GM23338 (cell line): ENCODE data around the gene EIF4G3. TPM values are rescaled to one million over a fixed set of nuclear protein-coding genes. Genes with fewer than 3 reads are reported as not detected.

Experiments
- ATAC-seq: fragments of 200-7000 bp; cut with Tn5 transposase; 3 replicates; pipeline ENCODE4 v1.9.1; 2020
- DNase-seq: peaks from one replicate; pipeline ENCODE4 v3.0.0-alpha.2; 2015; ENCODE audit warnings: low spot score
- H2AFZ ChIP-seq: fragments of 200-600 bp; sonication (generic); 2 replicates; pipeline ENCODE4 v1.8.0; 2016; ENCODE audit warnings: antibody characterized with exemption, mild to moderate bottlenecking, moderate library complexity
- H3F3A ChIP-seq: fragments of 200-600 bp; sonication (generic); replicated peaks from 2 replicates; pipeline ENCODE4 v1.8.0; 2017; ENCODE audit warnings: antibody characterized with exemption, mixed run types, low read depth
- H3K27ac ChIP-seq: fragments of 200-600 bp; sonication (generic); 2 replicates; pipeline ENCODE4 v1.6.1; 2016; ENCODE audit warnings: low read depth
- H3K27me3 ChIP-seq: fragments of 200-600 bp; sonication (generic); 2 replicates; pipeline ENCODE4 v1.8.0; 2016; ENCODE audit warnings: mild to moderate bottlenecking, mixed run types, moderate library complexity; ENCODE audit not compliant: insufficient read depth
- H3K36me3 ChIP-seq: fragments of 200-600 bp; sonication (generic); 2 replicates; pipeline ENCODE4 v1.8.0; 2016; ENCODE audit warnings: mild to moderate bottlenecking; ENCODE audit not compliant: insufficient read depth
- H3K4me1 ChIP-seq: fragments of 200-600 bp; sonication (generic); 2 replicates; pipeline ENCODE4 v1.8.0; 2016; ENCODE audit warnings: mild to moderate bottlenecking, moderate library complexity; ENCODE audit not compliant: insufficient read depth
- H3K4me2 ChIP-seq: fragments of 200-600 bp; sonication (generic); 2 replicates; pipeline ENCODE4 v1.7.1; 2017; ENCODE audit warnings: mixed run types
- H3K4me3 ChIP-seq: fragments of 200-600 bp; sonication (generic); 2 replicates; pipeline ENCODE4 v1.6.1; 2016; ENCODE audit warnings: mixed run types
- H3K79me2 ChIP-seq: fragments of 200-600 bp; sonication (generic); replicated peaks from 2 replicates; pipeline ENCODE4 v1.8.0; 2017; ENCODE audit warnings: mild to moderate bottlenecking; ENCODE audit not compliant: insufficient read depth
- H3K9me2 ChIP-seq: fragments of 200-600 bp; sonication (generic); 2 replicates; pipeline ENCODE4 v1.8.0; 2017; ENCODE audit not compliant: insufficient read depth
- H4K20me1 ChIP-seq: fragments of 200-600 bp; sonication (generic); replicated peaks from 2 replicates; pipeline ENCODE4 v1.8.0; 2017; ENCODE audit warnings: mild to moderate bottlenecking; ENCODE audit not compliant: insufficient read depth
- H3K27ac Mint-ChIP-seq: 2 replicates; pipeline ENCODE4 v1.8.0; 2020; ENCODE audit warnings: inconsistent platforms, mild to moderate bottlenecking, moderate library complexity, mixed read lengths
- H3K27me3 Mint-ChIP-seq: 3 replicates; pipeline ENCODE4 v1.8.0; 2022; ENCODE audit warnings: low read depth, mild to moderate bottlenecking, moderate library complexity, mixed read lengths, inconsistent platforms; ENCODE audit not compliant: insufficient read depth, poor library complexity
- H3K36me3 Mint-ChIP-seq: 3 replicates; pipeline ENCODE4 v1.8.0; 2021; ENCODE audit warnings: low read depth, mild to moderate bottlenecking, inconsistent platforms, moderate library complexity, mixed read lengths
- H3K4me1 Mint-ChIP-seq: 3 replicates; pipeline ENCODE4 v1.8.0; 2020; ENCODE audit warnings: mild to moderate bottlenecking, inconsistent platforms, mixed read lengths
- H3K4me3 Mint-ChIP-seq: 3 replicates; pipeline ENCODE4 v1.8.0; 2021; ENCODE audit warnings: moderate library complexity, mild to moderate bottlenecking, inconsistent platforms, mixed read lengths
- H3K9me3 Mint-ChIP-seq: 3 replicates; pipeline ENCODE4 v1.8.0; 2020; ENCODE audit warnings: moderate library complexity, mild to moderate bottlenecking, inconsistent platforms, mixed read lengths
- CREB1 ChIP-seq: fragments of 250-450 bp; sonication (Bioruptor Pico); IDR thresholded peaks from 2 replicates; pipeline ENCODE4 v1.5.0; 2020; ENCODE audit warnings: low read depth, mild to moderate bottlenecking, moderate library complexity
- EZH2 ChIP-seq: fragments of 200-600 bp; sonication (generic); IDR thresholded peaks from one replicate; pipeline ENCODE4 v1.8.0; 2017; ENCODE audit warnings: antibody characterized with exemption, mild to moderate bottlenecking, low read depth; ENCODE audit not compliant: unreplicated experiment
- NANOG ChIP-seq: IDR thresholded peaks from 2 replicates; pipeline ENCODE4 v1.6.1; 2016; ENCODE audit warnings: antibody characterized with exemption, borderline replicate concordance
- STAT1 ChIP-seq: IDR thresholded peaks from one replicate; pipeline ENCODE4 v1.6.1; 2016; ENCODE audit warnings: antibody characterized with exemption; ENCODE audit not compliant: unreplicated experiment
- ZNF114 ChIP-seq: fragments of 250-450 bp; sonication (Bioruptor Pico); IDR thresholded peaks from 2 replicates; pipeline ENCODE4 v1.5.0; 2020; ENCODE audit warnings: mild to moderate bottlenecking, moderate library complexity
- ZNF331 ChIP-seq: fragments of 250-450 bp; sonication (Bioruptor Pico); IDR thresholded peaks from 2 replicates; pipeline ENCODE4 v1.5.0; 2020; ENCODE audit warnings: low read depth, mild to moderate bottlenecking, moderate library complexity
- polyA plus RNA-seq: library from polyadenylated mRNA; unstranded; fragments of >200 nt; fragmentation: Nextera tagmentation; extraction: Ambion mirVana; gene quantifications from 2 replicates; pipeline ENCODE4 v1.2.1, GENCODE V29; 2016
- total RNA-seq: library from RNA; depleted of rRNA; stranded (reverse); fragments of >200 nt; shearing (Covaris generic); gene quantifications from 2 replicates; pipeline ENCODE4 v1.2.3, GENCODE V29; 2014
- TF ChIP-seq, protein P1 (sequence below): IDR thresholded peaks from 2 replicates; pipeline ENCODE4 v1.6.1; 2016; ENCODE audit warnings: antibody characterized with exemption
- TF ChIP-seq, protein P2 (sequence below), 2 experiments: fragments of 200-600 bp in 1 of 2; sonication (generic) in 1 of 2; conservative IDR thresholded peaks; 2 replicates each; pipeline versions ENCODE4 v1.5.1 to v1.6.1; 2016 to 2017; ENCODE audit warnings: antibody characterized with exemption in 2 of 2, low read depth in 2 of 2, mild to moderate bottlenecking in 2 of 2, moderate library complexity in 1 of 2
- TF ChIP-seq, protein P3 (sequence below): fragments of 250-450 bp; sonication (Bioruptor Pico); IDR thresholded peaks from 2 replicates; pipeline ENCODE4 v1.5.0; 2020; ENCODE audit warnings: mild to moderate bottlenecking, moderate library complexity

Gene EIF4G3
- total and polyA plus RNA-seq, 2 experiments from 2014 or later: 37.9 to 68.1 TPM

DNA sequence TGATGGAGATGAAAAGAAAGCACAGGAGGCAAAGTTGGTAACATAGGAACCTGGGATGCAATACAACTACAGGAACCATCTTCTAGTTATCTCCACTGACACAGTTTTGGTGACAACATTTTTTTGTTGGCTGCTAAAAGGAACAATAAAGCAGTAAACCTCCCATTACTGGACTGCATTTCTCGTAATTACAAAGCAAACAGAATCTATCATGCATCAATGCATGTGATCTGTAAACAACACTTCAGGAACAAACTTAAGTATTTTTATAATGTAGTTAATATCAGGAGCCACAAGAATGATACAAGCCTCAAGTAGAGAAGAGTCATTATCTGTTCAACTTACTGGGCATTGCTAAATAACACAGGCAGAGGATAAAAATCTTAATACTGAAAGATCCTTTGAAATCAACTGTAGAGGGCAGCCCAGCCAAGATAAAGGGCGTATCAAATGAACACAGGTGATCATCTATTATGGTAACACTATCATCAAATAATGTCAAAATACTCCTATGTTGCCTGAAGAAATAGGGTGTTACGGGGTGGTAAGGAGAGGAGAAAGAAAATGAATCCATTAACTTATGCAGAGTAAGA lies 193.3 kb downstream of the EIF4G3 start:
- no peaks in the 10 kb centered on the region for H3K27me3 Mint-ChIP-seq
- no peak overlapping the region for H2AFZ ChIP-seq
- H3K9me2 ChIP-seq: no peaks in the 10 kb centered on the region
- peaks cover 32% of the 10 kb centered on the region for H3K79me2 ChIP-seq
- H4K20me1 ChIP-seq: peaks cover 12% of the 10 kb centered on the region
- no peak overlapping the region for H3K4me3 ChIP-seq
- H3F3A ChIP-seq: 0 out of 2 replicates have a peak, but pooled peaks cover 2% of the 10 kb centered on the region
- H3K27ac Mint-ChIP-seq: no peak overlapping the region
- no peak for DNase-seq
- H3K36me3 Mint-ChIP-seq: no peaks in the 10 kb centered on the region
- ATAC-seq: no peak
- H3K4me1 Mint-ChIP-seq: no peaks in the 10 kb centered on the region
- no peaks in the 10 kb centered on the region for H3K27me3 ChIP-seq
- no peaks in the 10 kb centered on the region for H3K4me1 ChIP-seq
- no peaks in the 10 kb centered on the region for H3K9me3 Mint-ChIP-seq
- no peaks in the 10 kb centered on the region for H3K36me3 ChIP-seq
- 0 out of 2 replicates have a peak overlapping the region, but pooled peaks have one; percentile 28 for H3K27ac ChIP-seq
- H3K4me2 ChIP-seq: no peak overlapping the region
- TF ChIP-seq, protein P1, sequence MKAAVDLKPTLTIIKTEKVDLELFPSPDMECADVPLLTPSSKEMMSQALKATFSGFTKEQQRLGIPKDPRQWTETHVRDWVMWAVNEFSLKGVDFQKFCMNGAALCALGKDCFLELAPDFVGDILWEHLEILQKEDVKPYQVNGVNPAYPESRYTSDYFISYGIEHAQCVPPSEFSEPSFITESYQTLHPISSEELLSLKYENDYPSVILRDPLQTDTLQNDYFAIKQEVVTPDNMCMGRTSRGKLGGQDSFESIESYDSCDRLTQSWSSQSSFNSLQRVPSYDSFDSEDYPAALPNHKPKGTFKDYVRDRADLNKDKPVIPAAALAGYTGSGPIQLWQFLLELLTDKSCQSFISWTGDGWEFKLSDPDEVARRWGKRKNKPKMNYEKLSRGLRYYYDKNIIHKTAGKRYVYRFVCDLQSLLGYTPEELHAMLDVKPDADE: no peak
- no peak for TF ChIP-seq NANOG
- no peak for TF ChIP-seq CREB1 (CRISPR knock-in tag)
- TF ChIP-seq EZH2: no peak
- TF ChIP-seq ZNF331 (CRISPR knock-in tag): no peak
- TF ChIP-seq, protein P2, sequence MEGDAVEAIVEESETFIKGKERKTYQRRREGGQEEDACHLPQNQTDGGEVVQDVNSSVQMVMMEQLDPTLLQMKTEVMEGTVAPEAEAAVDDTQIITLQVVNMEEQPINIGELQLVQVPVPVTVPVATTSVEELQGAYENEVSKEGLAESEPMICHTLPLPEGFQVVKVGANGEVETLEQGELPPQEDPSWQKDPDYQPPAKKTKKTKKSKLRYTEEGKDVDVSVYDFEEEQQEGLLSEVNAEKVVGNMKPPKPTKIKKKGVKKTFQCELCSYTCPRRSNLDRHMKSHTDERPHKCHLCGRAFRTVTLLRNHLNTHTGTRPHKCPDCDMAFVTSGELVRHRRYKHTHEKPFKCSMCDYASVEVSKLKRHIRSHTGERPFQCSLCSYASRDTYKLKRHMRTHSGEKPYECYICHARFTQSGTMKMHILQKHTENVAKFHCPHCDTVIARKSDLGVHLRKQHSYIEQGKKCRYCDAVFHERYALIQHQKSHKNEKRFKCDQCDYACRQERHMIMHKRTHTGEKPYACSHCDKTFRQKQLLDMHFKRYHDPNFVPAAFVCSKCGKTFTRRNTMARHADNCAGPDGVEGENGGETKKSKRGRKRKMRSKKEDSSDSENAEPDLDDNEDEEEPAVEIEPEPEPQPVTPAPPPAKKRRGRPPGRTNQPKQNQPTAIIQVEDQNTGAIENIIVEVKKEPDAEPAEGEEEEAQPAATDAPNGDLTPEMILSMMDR (conservative IDR thresholded peaks at IDR 0.05; ENCODE audit: low read depth in 2 of 2): 0 out of 4 replicates have a peak, but pooled peaks of 1 of the 2 experiments have one; percentile 13
- H3K4me3 Mint-ChIP-seq: no peak overlapping the region

DNA sequence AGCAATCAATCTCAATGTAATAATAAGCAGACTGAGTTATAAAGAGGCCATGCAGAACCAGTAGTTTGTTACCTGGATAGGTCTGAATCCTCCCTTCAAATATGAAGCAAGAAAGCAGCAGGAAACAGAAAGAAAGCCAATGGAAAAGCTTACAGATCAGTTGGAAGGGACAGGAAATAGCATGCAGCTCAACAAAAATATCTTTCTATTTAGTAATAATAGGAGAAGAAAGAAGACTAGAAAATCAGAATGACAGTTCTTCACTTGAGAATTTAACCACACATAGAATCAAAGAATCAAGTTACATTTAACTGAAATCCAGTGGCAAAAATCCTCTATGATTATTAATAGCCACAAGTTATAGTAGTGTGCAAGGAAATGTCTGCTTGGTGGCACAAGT lies 194.4 kb downstream of the EIF4G3 start:
- no peaks in the 10 kb centered on the region for H3K36me3 ChIP-seq
- Mint-ChIP-seq H3K27me3 (no peaks in the 10 kb centered on the region), H3K9me3 (no peaks in the 10 kb centered on the region), H3K4me1 (no peaks in the 10 kb centered on the region), H3K4me3 (no peak overlapping the region), H3K27ac (no peak overlapping the region), H3K36me3 (no peaks in the 10 kb centered on the region)
- no peak overlapping the region for H3K4me3 ChIP-seq
- H3K79me2 ChIP-seq: peaks cover 24% of the 10 kb centered on the region
- H4K20me1 ChIP-seq: peaks cover 5% of the 10 kb centered on the region
- no peaks in the 10 kb centered on the region for H3K4me1 ChIP-seq
- no peaks in the 10 kb centered on the region for H3K9me2 ChIP-seq
- no peak overlapping the region for H3K4me2 ChIP-seq
- H3K27me3 ChIP-seq: no peaks in the 10 kb centered on the region
- no peak overlapping the region for H2AFZ ChIP-seq
- DNase-seq (no peak), ATAC-seq (no peak)
- H3K27ac ChIP-seq: no peak overlapping the region
- H3F3A ChIP-seq: 0 out of 2 replicates have a peak, but pooled peaks cover 2% of the 10 kb centered on the region
- no peak for TF ChIP-seq STAT1
- TF ChIP-seq CREB1 (CRISPR knock-in tag): no peak
- TF ChIP-seq, protein P3, sequence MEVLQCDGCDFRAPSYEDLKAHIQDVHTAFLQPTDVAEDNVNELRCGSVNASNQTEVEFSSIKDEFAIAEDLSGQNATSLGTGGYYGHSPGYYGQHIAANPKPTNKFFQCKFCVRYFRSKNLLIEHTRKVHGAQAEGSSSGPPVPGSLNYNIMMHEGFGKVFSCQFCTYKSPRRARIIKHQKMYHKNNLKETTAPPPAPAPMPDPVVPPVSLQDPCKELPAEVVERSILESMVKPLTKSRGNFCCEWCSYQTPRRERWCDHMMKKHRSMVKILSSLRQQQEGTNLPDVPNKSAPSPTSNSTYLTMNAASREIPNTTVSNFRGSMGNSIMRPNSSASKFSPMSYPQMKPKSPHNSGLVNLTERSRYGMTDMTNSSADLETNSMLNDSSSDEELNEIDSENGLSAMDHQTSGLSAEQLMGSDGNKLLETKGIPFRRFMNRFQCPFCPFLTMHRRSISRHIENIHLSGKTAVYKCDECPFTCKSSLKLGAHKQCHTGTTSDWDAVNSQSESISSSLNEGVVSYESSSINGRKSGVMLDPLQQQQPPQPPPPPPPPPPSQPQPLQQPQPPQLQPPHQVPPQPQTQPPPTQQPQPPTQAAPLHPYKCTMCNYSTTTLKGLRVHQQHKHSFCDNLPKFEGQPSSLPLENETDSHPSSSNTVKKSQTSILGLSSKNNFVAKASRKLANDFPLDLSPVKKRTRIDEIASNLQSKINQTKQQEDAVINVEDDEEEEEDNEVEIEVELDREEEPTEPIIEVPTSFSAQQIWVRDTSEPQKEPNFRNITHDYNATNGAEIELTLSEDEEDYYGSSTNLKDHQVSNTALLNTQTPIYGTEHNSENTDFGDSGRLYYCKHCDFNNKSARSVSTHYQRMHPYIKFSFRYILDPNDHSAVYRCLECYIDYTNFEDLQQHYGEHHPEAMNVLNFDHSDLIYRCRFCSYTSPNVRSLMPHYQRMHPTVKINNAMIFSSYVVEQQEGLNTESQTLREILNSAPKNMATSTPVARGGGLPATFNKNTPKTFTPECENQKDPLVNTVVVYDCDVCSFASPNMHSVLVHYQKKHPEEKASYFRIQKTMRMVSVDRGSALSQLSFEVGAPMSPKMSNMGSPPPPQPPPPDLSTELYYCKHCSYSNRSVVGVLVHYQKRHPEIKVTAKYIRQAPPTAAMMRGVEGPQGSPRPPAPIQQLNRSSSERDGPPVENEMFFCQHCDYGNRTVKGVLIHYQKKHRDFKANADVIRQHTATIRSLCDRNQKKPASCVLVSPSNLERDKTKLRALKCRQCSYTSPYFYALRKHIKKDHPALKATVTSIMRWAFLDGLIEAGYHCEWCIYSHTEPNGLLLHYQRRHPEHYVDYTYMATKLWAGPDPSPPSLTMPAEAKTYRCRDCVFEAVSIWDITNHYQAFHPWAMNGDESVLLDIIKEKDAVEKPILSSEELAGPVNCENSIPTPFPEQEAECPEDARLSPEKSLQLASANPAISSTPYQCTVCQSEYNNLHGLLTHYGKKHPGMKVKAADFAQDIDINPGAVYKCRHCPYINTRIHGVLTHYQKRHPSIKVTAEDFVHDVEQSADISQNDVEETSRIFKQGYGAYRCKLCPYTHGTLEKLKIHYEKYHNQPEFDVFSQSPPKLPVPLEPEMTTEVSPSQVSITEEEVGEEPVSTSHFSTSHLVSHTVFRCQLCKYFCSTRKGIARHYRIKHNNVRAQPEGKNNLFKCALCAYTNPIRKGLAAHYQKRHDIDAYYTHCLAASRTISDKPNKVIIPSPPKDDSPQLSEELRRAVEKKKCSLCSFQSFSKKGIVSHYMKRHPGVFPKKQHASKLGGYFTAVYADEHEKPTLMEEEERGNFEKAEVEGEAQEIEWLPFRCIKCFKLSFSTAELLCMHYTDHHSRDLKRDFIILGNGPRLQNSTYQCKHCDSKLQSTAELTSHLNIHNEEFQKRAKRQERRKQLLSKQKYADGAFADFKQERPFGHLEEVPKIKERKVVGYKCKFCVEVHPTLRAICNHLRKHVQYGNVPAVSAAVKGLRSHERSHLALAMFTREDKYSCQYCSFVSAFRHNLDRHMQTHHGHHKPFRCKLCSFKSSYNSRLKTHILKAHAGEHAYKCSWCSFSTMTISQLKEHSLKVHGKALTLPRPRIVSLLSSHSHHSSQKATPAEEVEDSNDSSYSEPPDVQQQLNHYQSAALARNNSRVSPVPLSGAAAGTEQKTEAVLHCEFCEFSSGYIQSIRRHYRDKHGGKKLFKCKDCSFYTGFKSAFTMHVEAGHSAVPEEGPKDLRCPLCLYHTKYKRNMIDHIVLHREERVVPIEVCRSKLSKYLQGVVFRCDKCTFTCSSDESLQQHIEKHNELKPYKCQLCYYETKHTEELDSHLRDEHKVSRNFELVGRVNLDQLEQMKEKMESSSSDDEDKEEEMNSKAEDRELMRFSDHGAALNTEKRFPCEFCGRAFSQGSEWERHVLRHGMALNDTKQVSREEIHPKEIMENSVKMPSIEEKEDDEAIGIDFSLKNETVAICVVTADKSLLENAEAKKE: no peak
- TF ChIP-seq, protein P2 (conservative IDR thresholded peaks at IDR 0.05; ENCODE audit: low read depth in 2 of 2): no peak
- no peak for TF ChIP-seq ZNF114 (CRISPR knock-in tag)
- no peak for TF ChIP-seq NANOG
